ENCODE results near the gene TTC23L.
A peak's percentile ranks its signal among the peaks of the same experiment; 100 is the strongest.

The TTC23L gene

DNA sequence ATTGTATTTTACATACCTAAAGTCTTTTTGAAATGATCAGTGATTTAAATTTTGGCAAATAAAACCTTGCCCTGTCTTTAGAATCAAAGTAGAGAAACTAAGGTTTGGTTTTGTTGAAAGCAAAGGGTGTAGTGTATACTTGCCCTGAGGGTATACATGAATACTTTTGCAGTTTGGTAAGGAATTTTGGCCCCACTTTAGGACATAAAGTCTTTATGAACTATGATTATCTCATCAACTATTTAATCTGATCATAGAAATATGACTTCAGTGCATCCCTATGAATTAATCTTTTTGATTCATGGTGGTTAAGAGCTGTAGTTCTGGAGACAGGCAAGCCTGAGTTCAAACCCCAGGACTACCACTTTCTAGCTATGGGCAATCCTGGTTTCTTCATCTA lies 58.7 kb downstream of the TTC23L start:
- no peak overlapping the region for H3K4me3 ChIP-seq (ENCODE audit: low read length in 2 of 2)
- no peak for DNase-seq (ENCODE audit: low spot score)
- no peak overlapping the region for H2BK120ac ChIP-seq (ENCODE audit: low read depth, low read length)
- H3K79me1 ChIP-seq (ENCODE audit: low read depth, low read length) = no peaks in the 10 kb centered on the region
- H2AK5ac ChIP-seq (ENCODE audit: low read depth, low read length) = no peak overlapping the region
- no peak overlapping the region for H2BK12ac ChIP-seq (ENCODE audit: low read length)
- no peaks in the 10 kb centered on the region for H3K27me3 ChIP-seq (ENCODE audit: control insufficient read depth in 3 of 3, insufficient read depth in 3 of 3, low read depth in 1 of 3, low read length in 3 of 3)
- no peak overlapping the region for H2BK5ac ChIP-seq (ENCODE audit: low read length)
- no peak overlapping the region for H2BK15ac ChIP-seq (ENCODE audit: low read length)
- no peak overlapping the region for H3K18ac ChIP-seq (ENCODE audit: low read length)
- H3K9me3 ChIP-seq (replicated peaks in 1 of 2; ENCODE audit: control insufficient read depth in 2 of 2, insufficient read depth in 1 of 2, low read depth in 1 of 2, low read length in 2 of 2) = no peaks in the 10 kb centered on the region
- no peaks in the 10 kb centered on the region for H3K4me1 ChIP-seq (ENCODE audit: control insufficient read depth in 2 of 2, insufficient read depth in 1 of 2, low read depth in 1 of 2, low read length in 2 of 2)
- H4K8ac ChIP-seq (ENCODE audit: low read depth, low read length) = no peak overlapping the region
- H4K91ac ChIP-seq (ENCODE audit: low read depth, low read length, poor library complexity) = no peak overlapping the region
- no peak overlapping the region for H3K14ac ChIP-seq (ENCODE audit: low read length)
- no peak overlapping the region for H2AFZ ChIP-seq (ENCODE audit: low read length)
- H3K4me2 ChIP-seq (ENCODE audit: insufficient read depth, low read length, poor library complexity, severe bottlenecking) = no peak overlapping the region
- peaks cover 3 to 13% of the 10 kb centered on the region in 2 donors for H3K36me3 ChIP-seq (replicated peaks in 1 of 2; ENCODE audit: control insufficient read depth in 2 of 2, insufficient read depth in 2 of 2, low read length in 2 of 2)
- H3K4ac ChIP-seq (ENCODE audit: low read length) = no peak overlapping the region
- no peak overlapping the region for H3K27ac ChIP-seq (replicated peaks; ENCODE audit: low read length)
- no peak overlapping the region for H3K23ac ChIP-seq (ENCODE audit: low read depth, low read length, poor library complexity)
- no peak overlapping the region for H3K9ac ChIP-seq (ENCODE audit: low read depth, low read length, poor library complexity)

DNA sequence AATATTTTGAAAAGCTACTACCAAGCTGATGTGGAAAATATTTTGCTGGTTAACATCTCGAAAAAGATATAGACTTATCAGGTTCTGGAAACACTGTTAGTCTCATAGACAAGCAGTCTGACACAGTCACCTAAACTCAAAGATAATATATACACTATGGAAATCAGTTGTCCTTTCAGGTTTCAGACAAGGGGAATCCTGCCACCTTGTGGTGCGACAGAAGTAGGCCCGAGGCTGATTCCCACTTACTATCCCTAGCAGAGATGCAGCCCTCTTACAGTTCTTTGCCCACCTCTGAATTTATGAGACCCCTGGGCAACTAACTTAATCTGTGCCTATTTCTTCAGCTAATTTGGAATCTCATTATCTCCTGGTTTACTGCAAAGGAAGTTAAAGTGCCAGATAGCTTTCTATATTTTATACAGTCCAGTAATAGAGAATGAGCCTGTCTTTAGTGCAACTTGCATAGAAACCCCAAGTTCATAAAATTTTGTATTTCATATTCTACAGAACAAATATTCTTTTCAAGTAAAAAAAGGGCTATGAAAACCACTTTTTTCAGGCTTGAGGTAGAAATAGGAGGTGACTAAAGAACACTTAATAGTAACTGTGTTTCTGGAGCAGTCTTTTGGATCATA lies 59.4 kb downstream of the TTC23L start:
- whole genome bisulfite sequencing, 2 donors (ENCODE audit: extremely low coverage in 2 of 2, insufficient read length in 2 of 2, insufficient replicate concordance in 1 of 2) = no CpG with 5 or more reads among the region's 3 CpGs

GRCh38 chr5:34899066-34899465 lies 60.1 kb downstream of the TTC23L start:
- no peak overlapping the region for H2AK5ac ChIP-seq (ENCODE audit: low read depth, low read length)
- no peaks in the 10 kb centered on the region for H3K9me3 ChIP-seq (replicated peaks in 1 of 2; ENCODE audit: control insufficient read depth in 2 of 2, insufficient read depth in 1 of 2, low read depth in 1 of 2, low read length in 2 of 2)
- H3K9ac ChIP-seq (ENCODE audit: low read depth, low read length, poor library complexity) = no peak overlapping the region
- H2BK15ac ChIP-seq (ENCODE audit: low read length) = no peak overlapping the region
- no peak overlapping the region for H2AFZ ChIP-seq (ENCODE audit: low read length)
- no peak overlapping the region for H3K4ac ChIP-seq (ENCODE audit: low read length)
- H4K8ac ChIP-seq (ENCODE audit: low read depth, low read length) = no peak overlapping the region
- H2BK5ac ChIP-seq (ENCODE audit: low read length) = no peak overlapping the region
- H3K79me1 ChIP-seq (ENCODE audit: low read depth, low read length) = no peaks in the 10 kb centered on the region
- peaks cover 3 to 24% of the 10 kb centered on the region in 2 donors for H3K36me3 ChIP-seq (replicated peaks in 1 of 2; ENCODE audit: control insufficient read depth in 2 of 2, insufficient read depth in 2 of 2, low read length in 2 of 2)
- no peak overlapping the region for H3K27ac ChIP-seq (replicated peaks; ENCODE audit: low read length)
- H3K4me3 ChIP-seq (ENCODE audit: low read length in 2 of 2) = no peak overlapping the region
- no peak overlapping the region for H3K14ac ChIP-seq (ENCODE audit: low read length)
- H2BK120ac ChIP-seq (ENCODE audit: low read depth, low read length) = no peak overlapping the region
- no peak for DNase-seq (ENCODE audit: low spot score)
- H3K4me2 ChIP-seq (ENCODE audit: insufficient read depth, low read length, poor library complexity, severe bottlenecking) = no peak overlapping the region
- no peaks in the 10 kb centered on the region for H3K4me1 ChIP-seq (ENCODE audit: control insufficient read depth in 2 of 2, insufficient read depth in 1 of 2, low read depth in 1 of 2, low read length in 2 of 2)
- H2BK12ac ChIP-seq (ENCODE audit: low read length) = no peak overlapping the region
- H3K23ac ChIP-seq (ENCODE audit: low read depth, low read length, poor library complexity) = no peak overlapping the region
- no CpG with 5 or more reads among the region's 2 CpGs for WGBS, 2 donors (ENCODE audit: extremely low coverage in 2 of 2, insufficient read length in 2 of 2, insufficient replicate concordance in 1 of 2)
- no peaks in the 10 kb centered on the region for H3K27me3 ChIP-seq (ENCODE audit: control insufficient read depth in 3 of 3, insufficient read depth in 3 of 3, low read depth in 1 of 3, low read length in 3 of 3)
- H3K18ac ChIP-seq (ENCODE audit: low read length) = no peak overlapping the region
- no peak overlapping the region for H4K91ac ChIP-seq (ENCODE audit: low read depth, low read length, poor library complexity)

More for the DNA sequence above, 59.4 kb downstream of the TTC23L start:
- Histone ChIP-seq H2BK5ac (ENCODE audit: low read length) (no peak overlapping the region), H3K4me1 (ENCODE audit: control insufficient read depth in 2 of 2, insufficient read depth in 1 of 2, low read depth in 1 of 2, low read length in 2 of 2) (no peaks in the 10 kb centered on the region), H3K14ac (ENCODE audit: low read length) (no peak overlapping the region), H2AFZ (ENCODE audit: low read length) (no peak overlapping the region), H2BK12ac (ENCODE audit: low read length) (no peak overlapping the region), H3K9ac (ENCODE audit: low read depth, low read length, poor library complexity) (no peak overlapping the region), H3K4me3 (ENCODE audit: low read length in 2 of 2) (no peak overlapping the region), H4K8ac (ENCODE audit: low read depth, low read length) (no peak overlapping the region), H3K23ac (ENCODE audit: low read depth, low read length, poor library complexity) (no peak overlapping the region), H3K27me3 (ENCODE audit: control insufficient read depth in 3 of 3, insufficient read depth in 3 of 3, low read depth in 1 of 3, low read length in 3 of 3) (no peaks in the 10 kb centered on the region), H3K18ac (ENCODE audit: low read length) (no peak overlapping the region), H3K27ac (replicated peaks; ENCODE audit: low read length) (no peak overlapping the region), H3K4me2 (ENCODE audit: insufficient read depth, low read length, poor library complexity, severe bottlenecking) (no peak overlapping the region), H3K79me1 (ENCODE audit: low read depth, low read length) (no peaks in the 10 kb centered on the region), H4K91ac (ENCODE audit: low read depth, low read length, poor library complexity) (no peak overlapping the region), H2BK15ac (ENCODE audit: low read length) (no peak overlapping the region), H3K9me3 (replicated peaks in 1 of 2; ENCODE audit: control insufficient read depth in 2 of 2, insufficient read depth in 1 of 2, low read depth in 1 of 2, low read length in 2 of 2) (no peaks in the 10 kb centered on the region), H2AK5ac (ENCODE audit: low read depth, low read length) (no peak overlapping the region), H3K4ac (ENCODE audit: low read length) (no peak overlapping the region), H3K36me3 (replicated peaks in 1 of 2; ENCODE audit: control insufficient read depth in 2 of 2, insufficient read depth in 2 of 2, low read length in 2 of 2) (peaks cover 3 to 18% of the 10 kb centered on the region in 2 donors), H2BK120ac (ENCODE audit: low read depth, low read length) (no peak overlapping the region)
- peak; percentile 51 for DNase-seq (ENCODE audit: low spot score)

GRCh38 chr5:34900652-34901051 lies 61.7 kb downstream of the TTC23L start:
- Histone ChIP-seq H3K79me1 (ENCODE audit: low read depth, low read length) (no peaks in the 10 kb centered on the region), H3K18ac (ENCODE audit: low read length) (no peak overlapping the region), H4K8ac (ENCODE audit: low read depth, low read length) (no peak overlapping the region), H2AK5ac (ENCODE audit: low read depth, low read length) (no peak overlapping the region), H3K14ac (ENCODE audit: low read length) (no peak overlapping the region), H3K27ac (replicated peaks; ENCODE audit: low read length) (no peak overlapping the region), H3K36me3 (replicated peaks in 1 of 2; ENCODE audit: control insufficient read depth in 2 of 2, insufficient read depth in 2 of 2, low read length in 2 of 2) (peaks cover 5 to 36% of the 10 kb centered on the region in 2 donors), H2AFZ (ENCODE audit: low read length) (no peak overlapping the region), H3K23ac (ENCODE audit: low read depth, low read length, poor library complexity) (no peak overlapping the region), H4K91ac (ENCODE audit: low read depth, low read length, poor library complexity) (no peak overlapping the region), H3K9ac (ENCODE audit: low read depth, low read length, poor library complexity) (no peak overlapping the region), H3K9me3 (replicated peaks in 1 of 2; ENCODE audit: control insufficient read depth in 2 of 2, insufficient read depth in 1 of 2, low read depth in 1 of 2, low read length in 2 of 2) (no peaks in the 10 kb centered on the region), H3K27me3 (ENCODE audit: control insufficient read depth in 3 of 3, insufficient read depth in 3 of 3, low read depth in 1 of 3, low read length in 3 of 3) (no peaks in the 10 kb centered on the region), H2BK12ac (ENCODE audit: low read length) (no peak overlapping the region), H2BK15ac (ENCODE audit: low read length) (no peak overlapping the region), H3K4me3 (ENCODE audit: low read length in 2 of 2) (no peak overlapping the region), H3K4me1 (ENCODE audit: control insufficient read depth in 2 of 2, insufficient read depth in 1 of 2, low read depth in 1 of 2, low read length in 2 of 2) (no peaks in the 10 kb centered on the region), H3K4ac (ENCODE audit: low read length) (no peak overlapping the region), H2BK120ac (ENCODE audit: low read depth, low read length) (no peak overlapping the region), H3K4me2 (ENCODE audit: insufficient read depth, low read length, poor library complexity, severe bottlenecking) (no peak overlapping the region), H2BK5ac (ENCODE audit: low read length) (no peak overlapping the region)
- WGBS, 2 donors (ENCODE audit: extremely low coverage in 2 of 2, insufficient read length in 2 of 2, insufficient replicate concordance in 1 of 2) = no CpG with 5 or more reads among the region's 6 CpGs
- DNase-seq (ENCODE audit: low spot score) = no peak
